ENCODE results near the gene HMCN2. TPM values are rescaled to one million over a fixed set of nuclear protein-coding genes. Genes with fewer than 3 reads are reported as not detected.
A peak's percentile ranks its signal among the peaks of the same experiment; 100 is the strongest.

Gene HMCN2
- polyA plus RNA-seq, 1 of the 3 experiments (the other 2 are of a cell fraction), result 0.15 TPM

- no peaks in the 10 kb centered on the region for H3K9me2 ChIP-seq
- H3K36me3 ChIP-seq (replicated peaks in 1 of 2; ENCODE audit: control insufficient read depth in 1 of 2, insufficient read depth in 2 of 2, low read length in 1 of 2), result no peaks in the 10 kb centered on the region
- H3K4me3 ChIP-seq (ENCODE audit: low read depth in 2 of 2, low read length in 1 of 2), result no peak overlapping the region
- H3K4me1 ChIP-seq (ENCODE audit: control insufficient read depth in 1 of 2, insufficient read depth in 2 of 2, low read depth in 1 of 2, low read length in 1 of 2), result peaks cover 0 to 22% of the 10 kb centered on the region in 2 experiments; a peak in 1 of 4 replicates
- H3K9me3 ChIP-seq, result no peaks in the 10 kb centered on the region
- peak overlapping the region in 1 of 2 experiments; percentile 2; a peak in 1 of 4 replicates for H3K27ac ChIP-seq (ENCODE audit: low read depth in 2 of 2, low read length in 1 of 2)
- H2AFZ ChIP-seq (ENCODE audit: low read depth), result no peak overlapping the region
- H4K20me1 ChIP-seq (ENCODE audit: insufficient read depth), result no peaks in the 10 kb centered on the region
- no peaks in the 10 kb centered on the region for H3K79me2 ChIP-seq (ENCODE audit: insufficient read depth)
- no peak overlapping the region for H3K4me2 ChIP-seq
- H3F3A ChIP-seq (replicated peaks; ENCODE audit: insufficient read depth), result no peaks in the 10 kb centered on the region
- CTCF ChIA-PET, result interaction anchor here (0.6 to 1.8 kb wide), 6 partner anchors 8 to 30 kb away, joined by 3 to 7 read pairs (median 4); no protein-coding TSS in a partner anchor
- POLR2A ChIA-PET, result no interaction called here
- no peak for DNase-seq
- 72% methylated on average over 15 of the region's 16 CpGs for WGBS (ENCODE audit: low lambda C conversion rate)
- H3K27me3 ChIP-seq (ENCODE audit: insufficient read depth), result no peaks in the 10 kb centered on the region
- TF ChIP-seq GATA2 (CRISPR knock-in tag; IDR thresholded peaks at IDR 0.05), result no peak
- TF ChIP-seq FOXM1 (IDR thresholded peaks at IDR 0.05; ENCODE audit: low read depth), result no peak
- TF ChIP-seq, protein P1, sequence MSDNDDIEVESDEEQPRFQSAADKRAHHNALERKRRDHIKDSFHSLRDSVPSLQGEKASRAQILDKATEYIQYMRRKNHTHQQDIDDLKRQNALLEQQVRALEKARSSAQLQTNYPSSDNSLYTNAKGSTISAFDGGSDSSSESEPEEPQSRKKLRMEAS (IDR thresholded peaks at IDR 0.05; ENCODE audit: low read depth), result no peak
- TF ChIP-seq ELF1 (IDR thresholded peaks at IDR 0.05), result no peak
- TF ChIP-seq YY1 (IDR thresholded peaks at IDR 0.05; ENCODE audit: low read depth), result no peak
- TF ChIP-seq EZH2phosphoT487 (IDR thresholded peaks at IDR 0.05; ENCODE audit: borderline replicate concordance, low read depth), result no peak
- TF ChIP-seq RXRA (IDR thresholded peaks at IDR 0.05; ENCODE audit: borderline replicate concordance, low read depth), result no peak
- no peak for TF ChIP-seq FOSL2 (IDR thresholded peaks at IDR 0.05; ENCODE audit: borderline replicate concordance, low read depth)
- H3K9ac ChIP-seq, result no peak overlapping the region
Measured at GRCh38 chr9:130313103-130313858, 47.7 kb downstream of the HMCN2 start.

GRCh38 chr9:130315446-130316226, 50.1 kb downstream of the HMCN2 start:
- Histone ChIP-seq H3K79me2 (ENCODE audit: insufficient read depth) (no peaks in the 10 kb centered on the region), H3K27me3 (ENCODE audit: insufficient read depth) (no peaks in the 10 kb centered on the region), H3K9me3 (no peaks in the 10 kb centered on the region), H2AFZ (ENCODE audit: low read depth) (no peak overlapping the region), H3K36me3 (replicated peaks in 1 of 2; ENCODE audit: control insufficient read depth in 1 of 2, insufficient read depth in 2 of 2, low read length in 1 of 2) (no peaks in the 10 kb centered on the region), H3K4me3 (ENCODE audit: low read depth in 2 of 2, low read length in 1 of 2) (no peak overlapping the region), H4K20me1 (ENCODE audit: insufficient read depth) (no peaks in the 10 kb centered on the region), H3F3A (replicated peaks; ENCODE audit: insufficient read depth) (no peaks in the 10 kb centered on the region), H3K4me2 (no peak overlapping the region), H3K9ac (no peak overlapping the region), H3K9me2 (no peaks in the 10 kb centered on the region), H3K4me1 (ENCODE audit: control insufficient read depth in 1 of 2, insufficient read depth in 2 of 2, low read depth in 1 of 2, low read length in 1 of 2) (peaks cover 0 to 20% of the 10 kb centered on the region in 2 experiments; a peak in 1 of 4 replicates), H3K27ac (ENCODE audit: low read depth in 2 of 2, low read length in 1 of 2) (no peak overlapping the region)
- 75% methylated on average over 9 of the region's 13 CpGs for WGBS (ENCODE audit: low lambda C conversion rate)
- no peak for DNase-seq
- ChIA-PET POLR2A (no interaction called here), CTCF (interaction anchor here (1.1 to 1.8 kb wide), 3 partner anchors 12 to 106 kb away, joined by 3 to 11 read pairs (median 3); no protein-coding TSS in a partner anchor)
- TF ChIP-seq EZH2phosphoT487 (IDR thresholded peaks at IDR 0.05; ENCODE audit: borderline replicate concordance, low read depth) (no peak), SIN3A (IDR thresholded peaks at IDR 0.05; ENCODE audit: borderline replicate concordance, low read depth, low read length) (no peak), RCOR1 (IDR thresholded peaks at IDR 0.05; ENCODE audit: low read length) (no peak), MXI1 (IDR thresholded peaks at IDR 0.05; ENCODE audit: low read depth, low read length) (no peak), MEF2A (IDR thresholded peaks at IDR 0.05; ENCODE audit: borderline replicate concordance, low read depth) (no peak), TAF1 (IDR thresholded peaks at IDR 0.05; ENCODE audit: borderline replicate concordance, low read depth, low read length) (no peak), POLR2AphosphoS5 (IDR thresholded peaks at IDR 0.05; ENCODE audit: low read depth, low read length) (no peak), FOXM1 (IDR thresholded peaks at IDR 0.05; ENCODE audit: low read depth) (no peak), CTCF (IDR thresholded peaks at IDR 0.05) (no peak), NFIC (IDR thresholded peaks at IDR 0.05; ENCODE audit: borderline replicate concordance) (no peak), EP300 (IDR thresholded peaks at IDR 0.05; ENCODE audit: borderline replicate concordance in 1 of 2, low read depth in 1 of 2, low read length in 1 of 2) (no peak)
- TF ChIP-seq, protein P2, sequence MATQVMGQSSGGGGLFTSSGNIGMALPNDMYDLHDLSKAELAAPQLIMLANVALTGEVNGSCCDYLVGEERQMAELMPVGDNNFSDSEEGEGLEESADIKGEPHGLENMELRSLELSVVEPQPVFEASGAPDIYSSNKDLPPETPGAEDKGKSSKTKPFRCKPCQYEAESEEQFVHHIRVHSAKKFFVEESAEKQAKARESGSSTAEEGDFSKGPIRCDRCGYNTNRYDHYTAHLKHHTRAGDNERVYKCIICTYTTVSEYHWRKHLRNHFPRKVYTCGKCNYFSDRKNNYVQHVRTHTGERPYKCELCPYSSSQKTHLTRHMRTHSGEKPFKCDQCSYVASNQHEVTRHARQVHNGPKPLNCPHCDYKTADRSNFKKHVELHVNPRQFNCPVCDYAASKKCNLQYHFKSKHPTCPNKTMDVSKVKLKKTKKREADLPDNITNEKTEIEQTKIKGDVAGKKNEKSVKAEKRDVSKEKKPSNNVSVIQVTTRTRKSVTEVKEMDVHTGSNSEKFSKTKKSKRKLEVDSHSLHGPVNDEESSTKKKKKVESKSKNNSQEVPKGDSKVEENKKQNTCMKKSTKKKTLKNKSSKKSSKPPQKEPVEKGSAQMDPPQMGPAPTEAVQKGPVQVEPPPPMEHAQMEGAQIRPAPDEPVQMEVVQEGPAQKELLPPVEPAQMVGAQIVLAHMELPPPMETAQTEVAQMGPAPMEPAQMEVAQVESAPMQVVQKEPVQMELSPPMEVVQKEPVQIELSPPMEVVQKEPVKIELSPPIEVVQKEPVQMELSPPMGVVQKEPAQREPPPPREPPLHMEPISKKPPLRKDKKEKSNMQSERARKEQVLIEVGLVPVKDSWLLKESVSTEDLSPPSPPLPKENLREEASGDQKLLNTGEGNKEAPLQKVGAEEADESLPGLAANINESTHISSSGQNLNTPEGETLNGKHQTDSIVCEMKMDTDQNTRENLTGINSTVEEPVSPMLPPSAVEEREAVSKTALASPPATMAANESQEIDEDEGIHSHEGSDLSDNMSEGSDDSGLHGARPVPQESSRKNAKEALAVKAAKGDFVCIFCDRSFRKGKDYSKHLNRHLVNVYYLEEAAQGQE (IDR thresholded peaks at IDR 0.05; ENCODE audit: low read depth, low read length), result no peak
